Renal cortex interstitium (tissue), 11 donors: Measurements from ENCODE around the gene STARD13. TPM values are rescaled to one million over a fixed set of nuclear protein-coding genes. Genes with fewer than 3 reads are reported as not detected.

Source experiments
- DNase-seq, 11 donors: peaks; one replicate each; pipeline ENCODE4 v3.0.0-alpha.2; 2013; ENCODE audit warnings: low read depth in 9 of 11, low spot score in 4 of 11; ENCODE audit errors: extremely low read depth in 1 of 11
- polyA plus RNA-seq, 3 donors: library from polyadenylated mRNA; unstranded; fragments of 120-200 nt; gene quantifications; one replicate each; pipeline ENCODE4 v1.2.1, GENCODE V29; 2013; ENCODE audit not compliant: insufficient read length in 3 of 3

Gene STARD13
- polyA plus RNA-seq, 3 donors = 21.4 to 33.0 (median 21.6) TPM

- DNase-seq = no peak
These were observed 27.9 kb upstream of the STARD13 start for GRCh38 chr13:33313504-33313903.

- no peak for DNase-seq
These were observed 27.3 kb upstream of the STARD13 start for GRCh38 chr13:33312861-33313212.

GRCh38 chr13:33312150-33312860 is 26.8 kb upstream of the STARD13 start:
- DNase-seq = no peak

GRCh38 chr13:33311040-33311439 is 25.5 kb upstream of the STARD13 start:
- DNase-seq = no peak

DNA sequence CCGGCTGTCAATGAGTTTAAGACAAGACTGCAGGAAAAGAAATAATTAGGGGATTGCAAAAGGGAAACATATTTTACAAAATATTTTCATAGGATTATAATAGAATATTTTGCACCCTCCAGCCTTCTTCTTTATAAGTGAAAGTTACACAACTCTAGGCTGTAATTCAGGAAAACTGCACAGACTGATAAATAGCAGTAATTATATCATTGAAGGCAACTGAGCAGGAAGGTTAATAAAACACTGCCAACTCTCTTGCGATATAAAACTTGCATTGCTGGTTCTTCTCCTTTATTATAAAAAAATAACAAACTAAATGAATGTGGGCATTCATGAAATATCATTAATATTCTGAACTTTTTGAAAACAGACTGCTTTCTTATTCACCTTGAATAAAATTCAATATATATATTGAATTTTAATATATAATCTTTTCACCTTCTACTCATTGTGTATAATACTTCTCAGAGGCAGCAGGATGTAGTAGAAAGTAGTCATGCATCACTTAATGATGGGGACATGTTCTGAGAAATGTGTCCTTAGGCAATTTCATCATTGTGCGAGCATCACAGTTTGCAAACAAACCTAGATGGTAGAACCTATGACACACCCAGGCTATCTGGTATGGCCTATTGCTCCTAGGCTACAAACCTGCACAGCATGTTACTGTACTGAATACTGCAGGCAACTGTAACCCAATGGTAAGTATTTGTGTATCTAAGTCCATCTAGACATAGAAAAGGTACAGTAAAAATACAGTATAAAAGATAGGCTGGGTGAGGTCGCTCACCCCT is 24.9 kb upstream of the STARD13 start:
- no peak for DNase-seq

- no peak for DNase-seq
These were observed 23.3 kb upstream of the STARD13 start for GRCh38 chr13:33308863-33309262.

GRCh38 chr13:33307843-33308242 is 22.3 kb upstream of the STARD13 start:
- no peak for DNase-seq

DNA sequence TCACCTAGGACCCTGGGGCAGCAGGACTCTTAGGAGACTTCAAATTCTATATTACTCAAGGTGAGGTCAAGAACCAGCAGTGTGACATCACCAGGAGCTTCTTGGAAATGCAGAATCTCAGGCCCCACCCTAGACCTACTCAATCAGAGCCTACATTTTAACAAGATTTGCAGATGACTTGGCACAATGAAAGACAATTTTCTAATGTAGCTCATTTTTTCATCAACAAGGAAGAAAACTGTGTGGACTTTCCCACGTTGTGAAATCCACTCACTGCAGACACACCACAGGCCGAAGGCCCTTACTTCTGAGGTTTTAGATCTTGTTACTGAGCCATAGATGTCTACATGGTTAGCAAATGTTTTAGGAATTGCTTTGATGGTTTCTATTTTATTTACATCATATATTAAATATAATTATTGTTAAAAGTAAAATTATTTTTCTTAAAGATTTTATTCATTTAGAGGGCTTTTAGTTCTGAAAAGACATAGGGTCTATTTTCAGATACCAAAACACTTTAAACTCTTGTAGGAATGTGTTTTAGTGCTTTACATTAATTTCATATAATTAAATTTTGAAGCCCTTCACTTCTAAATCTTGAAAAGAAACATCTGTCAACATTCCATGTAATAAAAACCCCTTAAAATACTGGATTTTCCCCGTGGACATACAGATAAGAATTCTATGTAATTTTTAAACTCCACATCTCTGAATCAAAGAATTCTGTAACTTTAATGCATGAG is 18.5 kb upstream of the STARD13 start:
- DNase-seq = no peak

DNA sequence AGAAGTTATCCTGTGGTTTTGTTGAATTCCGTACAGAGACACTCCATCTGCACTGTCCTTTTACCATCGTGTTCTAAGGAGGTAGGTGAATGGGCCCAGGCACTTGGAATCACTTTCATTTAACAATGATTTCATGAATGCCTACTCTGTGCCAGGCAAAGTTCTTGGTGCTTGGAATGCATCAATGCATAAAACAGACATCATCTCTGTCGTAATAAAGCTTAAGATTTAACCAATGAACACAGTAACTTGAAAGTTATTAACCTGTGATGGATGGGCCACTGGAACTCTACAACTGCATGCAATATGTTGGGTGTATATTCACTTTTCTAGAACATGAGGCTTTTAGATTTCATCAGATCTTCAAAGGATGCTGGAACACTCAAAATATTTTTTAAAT is 14.1 kb upstream of the STARD13 start:
- no peak for DNase-seq

DNA sequence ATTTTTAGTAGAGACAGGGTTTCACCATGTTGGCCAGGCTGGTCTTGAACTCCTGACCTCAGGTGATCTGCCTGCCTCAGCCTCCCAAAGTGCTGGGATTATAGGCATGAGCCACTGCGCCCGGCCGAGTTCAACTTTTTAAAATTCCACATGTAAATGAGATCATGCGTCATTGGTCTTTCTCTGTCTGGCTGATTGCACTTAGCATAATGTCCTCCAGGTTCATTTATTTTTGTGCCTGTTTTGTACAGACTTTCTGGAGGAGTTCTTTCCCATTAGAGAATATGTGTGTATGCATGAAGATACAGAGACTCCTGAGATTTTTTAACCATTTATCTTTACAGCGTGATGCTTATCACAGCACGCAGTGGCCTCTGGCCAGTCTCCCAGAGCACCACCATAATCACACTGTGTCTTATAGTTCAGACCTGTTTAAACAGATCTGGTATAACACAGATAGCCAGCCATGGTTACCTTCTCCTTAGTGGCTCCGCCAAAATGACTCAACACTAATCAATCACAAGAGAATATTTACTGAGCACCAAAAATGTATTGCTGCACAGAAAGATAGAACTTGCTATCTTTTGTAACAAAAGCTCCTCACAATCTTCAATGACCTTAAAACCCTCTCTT is 11.4 kb upstream of the STARD13 start:
- no peak for DNase-seq

DNA sequence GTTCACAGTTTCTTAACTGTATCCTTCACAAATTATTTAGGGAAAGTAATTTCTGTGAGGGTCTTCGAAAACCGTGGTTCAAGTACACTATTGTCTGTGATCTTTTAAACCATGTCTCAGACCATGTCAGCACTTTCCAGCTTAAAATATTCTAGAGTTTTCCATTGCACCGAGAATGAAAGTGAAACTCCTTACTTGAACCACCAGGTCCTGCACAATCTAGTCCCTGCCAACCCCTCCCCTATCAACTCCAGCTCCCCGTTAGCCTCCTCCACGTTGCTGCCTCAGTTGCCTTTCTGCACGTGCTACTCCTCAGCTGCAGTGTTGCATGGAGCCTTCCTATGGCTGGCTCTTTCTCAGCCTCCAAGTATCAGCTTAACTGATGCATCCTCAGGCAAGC is 7.2 kb upstream of the STARD13 start:
- DNase-seq = no peak

- DNase-seq = no peak
These were observed 4.9 kb upstream of the STARD13 start for GRCh38 chr13:33290421-33290965.

- DNase-seq = no peak
These were observed 4.4 kb upstream of the STARD13 start for GRCh38 chr13:33289966-33290365.

DNA sequence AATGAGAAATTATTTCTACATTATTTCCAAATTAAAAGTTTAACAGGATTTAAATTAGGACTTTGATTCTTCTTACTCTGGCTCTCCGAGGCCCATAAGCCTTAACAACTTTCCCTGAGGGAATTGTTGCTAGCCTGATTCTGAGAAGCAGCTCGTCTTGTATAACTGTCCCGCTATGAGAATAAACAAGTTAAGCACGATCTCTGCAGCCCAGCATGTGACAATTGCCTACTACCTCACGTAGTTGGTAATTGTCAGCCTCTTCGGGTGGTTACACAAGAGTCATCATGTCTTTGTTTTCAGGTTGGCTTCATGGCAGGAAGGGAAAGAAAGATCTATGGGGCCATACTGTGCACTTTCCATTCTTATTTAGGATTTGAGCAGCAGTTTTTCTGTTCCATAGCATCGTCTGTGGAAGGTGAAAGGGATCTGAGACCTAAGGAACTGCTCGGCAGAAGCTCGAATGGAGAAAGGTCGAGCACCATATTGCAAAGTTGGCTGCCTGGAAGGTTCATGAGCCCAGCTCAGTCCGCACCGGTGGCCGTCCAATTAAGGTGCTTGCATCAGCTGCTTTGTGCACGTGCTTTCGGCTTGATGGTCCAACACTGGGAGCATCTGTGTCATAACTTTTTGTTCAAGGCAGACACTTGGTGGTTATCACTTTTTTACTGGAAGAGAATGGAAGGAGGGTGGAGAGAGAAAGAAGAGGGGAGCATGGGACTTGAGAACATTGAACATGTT is 1.8 kb upstream of the STARD13 start:
- DNase-seq = no peak

GRCh38 chr13:33286128-33286527 is 573 bp upstream of the STARD13 start:
- no peak for DNase-seq

- no peak for DNase-seq
These were observed 639 bp downstream of the STARD13 start for GRCh38 chr13:33284916-33285315.

- no peak for DNase-seq
These were observed 1.5 kb downstream of the STARD13 start for GRCh38 chr13:33284031-33284430.

DNA sequence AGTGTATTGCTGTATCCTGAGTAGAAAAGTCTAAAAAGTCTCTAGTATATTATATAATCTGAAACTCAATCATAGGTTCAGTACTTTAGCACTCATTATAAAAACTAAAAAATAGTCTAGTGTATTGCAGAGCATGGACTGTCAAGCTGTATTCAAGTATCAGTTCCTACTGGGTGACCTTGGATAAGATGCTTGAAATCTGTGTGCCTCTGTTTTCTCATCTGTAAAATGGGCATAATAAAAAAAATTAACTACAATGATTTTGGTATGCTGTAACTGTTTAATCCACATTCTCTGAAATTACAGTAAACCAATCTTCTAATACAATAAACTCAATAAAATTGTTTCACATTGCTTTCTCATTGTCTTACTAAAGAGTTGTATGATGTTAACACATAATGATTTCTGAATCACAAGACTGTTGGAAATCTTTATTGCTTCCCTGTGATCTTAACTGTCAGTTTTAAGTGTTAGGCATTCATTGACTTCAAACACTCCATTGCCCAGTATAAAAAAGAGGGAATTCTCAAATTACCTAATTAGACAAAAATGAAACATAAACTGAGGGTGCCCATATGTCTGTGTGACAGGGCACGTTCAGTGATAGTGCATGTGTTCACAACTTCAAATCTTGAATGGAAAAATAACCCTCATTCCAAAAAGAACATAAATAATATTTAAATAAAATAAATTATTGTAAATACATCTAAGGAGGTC is 2.2 kb downstream of the STARD13 start:
- no peak for DNase-seq
